NB4 (cell line): ENCODE data around the gene LEFTY1.

Source experiments
- CTCF ChIP-seq: IDR thresholded peaks from one replicate; pipeline ENCODE4 v1.5.1; 2012; ENCODE audit warnings: low read depth, low read length
- MAX ChIP-seq: IDR thresholded peaks from 2 replicates; pipeline ENCODE4 v1.6.1; 2011; ENCODE audit warnings: low read depth, low read length
- POLR2A ChIP-seq: IDR thresholded peaks from 2 replicates; pipeline ENCODE4 v1.6.1; 2011; ENCODE audit warnings: mild to moderate bottlenecking; ENCODE audit not compliant: insufficient read length; ENCODE audit errors: extremely low read depth

GRCh38 chr1:225879521-225880221 is 9.3 kb downstream of the LEFTY1 start:
- TF ChIP-seq CTCF (no peak), MAX (no peak), POLR2A (no peak)
